ENCODE results near the gene IL23R.

GRCh38 chr1:67228791-67229190 lies 62.5 kb downstream of the IL23R start:
- TF ChIP-seq CTCF (IDR thresholded peaks at IDR 0.05), result no peak
- TF ChIP-seq POLR2AphosphoS5 (IDR thresholded peaks at IDR 0.05), result no peak
- TF ChIP-seq POLR2A (IDR thresholded peaks at IDR 0.05), result no peak
